Measurements from ENCODE around the gene C16orf78.

DNA sequence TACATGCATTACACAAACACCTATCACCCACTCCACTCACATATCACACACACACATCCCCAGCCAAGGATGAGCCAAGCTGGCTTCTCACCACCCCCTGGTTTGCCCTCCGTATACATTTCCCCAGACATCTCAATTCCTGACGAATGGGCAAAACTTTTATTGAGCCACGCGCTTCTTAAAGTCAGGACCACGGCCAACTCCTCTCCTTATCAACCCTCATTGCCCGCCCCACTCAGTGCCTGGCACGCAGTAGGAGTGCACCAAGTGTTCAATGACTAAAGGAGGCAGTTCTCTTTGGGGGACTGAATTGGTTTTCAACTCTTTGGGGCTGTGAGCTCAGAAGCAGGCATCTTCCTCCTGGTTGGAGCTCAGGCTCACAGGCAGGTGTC, 22.5 kb upstream of the C16orf78 start:
- TF ChIP-seq POLR2AphosphoS5 (IDR thresholded peaks at IDR 0.05; ENCODE audit: insufficient read depth in 1 of 2, low read depth in 1 of 2) = no peak
- TF ChIP-seq, protein P1, sequence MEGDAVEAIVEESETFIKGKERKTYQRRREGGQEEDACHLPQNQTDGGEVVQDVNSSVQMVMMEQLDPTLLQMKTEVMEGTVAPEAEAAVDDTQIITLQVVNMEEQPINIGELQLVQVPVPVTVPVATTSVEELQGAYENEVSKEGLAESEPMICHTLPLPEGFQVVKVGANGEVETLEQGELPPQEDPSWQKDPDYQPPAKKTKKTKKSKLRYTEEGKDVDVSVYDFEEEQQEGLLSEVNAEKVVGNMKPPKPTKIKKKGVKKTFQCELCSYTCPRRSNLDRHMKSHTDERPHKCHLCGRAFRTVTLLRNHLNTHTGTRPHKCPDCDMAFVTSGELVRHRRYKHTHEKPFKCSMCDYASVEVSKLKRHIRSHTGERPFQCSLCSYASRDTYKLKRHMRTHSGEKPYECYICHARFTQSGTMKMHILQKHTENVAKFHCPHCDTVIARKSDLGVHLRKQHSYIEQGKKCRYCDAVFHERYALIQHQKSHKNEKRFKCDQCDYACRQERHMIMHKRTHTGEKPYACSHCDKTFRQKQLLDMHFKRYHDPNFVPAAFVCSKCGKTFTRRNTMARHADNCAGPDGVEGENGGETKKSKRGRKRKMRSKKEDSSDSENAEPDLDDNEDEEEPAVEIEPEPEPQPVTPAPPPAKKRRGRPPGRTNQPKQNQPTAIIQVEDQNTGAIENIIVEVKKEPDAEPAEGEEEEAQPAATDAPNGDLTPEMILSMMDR (IDR thresholded peaks at IDR 0.05) = no peak

Measured in vagina (tissue), 2 donors.